ENCODE data around the gene MCRIP1.

The MCRIP1 gene

GRCh38 chr17:81878294-81878693, 45.2 kb upstream of the MCRIP1 start:
- ATAC-seq: no peak
- no peak for TF ChIP-seq PPARA (CRISPR knock-in tag; IDR thresholded peaks at IDR 0.05; ENCODE audit: borderline replicate concordance)
- no peak for TF ChIP-seq ZFP3 (CRISPR knock-in tag; IDR thresholded peaks at IDR 0.05)
- TF ChIP-seq CSRNP3 (CRISPR knock-in tag; IDR thresholded peaks at IDR 0.05): no peak
- TF ChIP-seq TSHZ2 (CRISPR knock-in tag; IDR thresholded peaks at IDR 0.05): no peak
- TF ChIP-seq CSDC2 (CRISPR knock-in tag; IDR thresholded peaks at IDR 0.05): no peak
- no peak for TF ChIP-seq RARB (CRISPR knock-in tag; IDR thresholded peaks at IDR 0.05)
- TF ChIP-seq PATZ1 (CRISPR knock-in tag; IDR thresholded peaks at IDR 0.05; ENCODE audit: borderline replicate concordance): no peak
- no peak for TF ChIP-seq TCF4 (CRISPR knock-in tag; IDR thresholded peaks at IDR 0.05; ENCODE audit: borderline replicate concordance)
- TF ChIP-seq TOX (CRISPR knock-in tag; IDR thresholded peaks at IDR 0.05; ENCODE audit: borderline replicate concordance): no peak
- no peak for TF ChIP-seq ZC3H10 (CRISPR knock-in tag; IDR thresholded peaks at IDR 0.05)
- TF ChIP-seq ZNF8 (CRISPR knock-in tag; IDR thresholded peaks at IDR 0.05): no peak
- TF ChIP-seq SNAI2 (CRISPR knock-in tag; IDR thresholded peaks at IDR 0.05): no peak
- no peak for TF ChIP-seq ZNF565 (CRISPR knock-in tag; conservative IDR thresholded peaks at IDR 0.05; ENCODE audit: low read depth)
- no peak for TF ChIP-seq ISL1 (CRISPR knock-in tag; IDR thresholded peaks at IDR 0.05)
- TF ChIP-seq POU6F1 (CRISPR knock-in tag; IDR thresholded peaks at IDR 0.05; ENCODE audit: borderline replicate concordance, low read depth): no peak
- TF ChIP-seq OSR1 (CRISPR knock-in tag; IDR thresholded peaks at IDR 0.05): no peak

- ATAC-seq: no peak
- no peak for TF ChIP-seq PATZ1 (CRISPR knock-in tag; IDR thresholded peaks at IDR 0.05; ENCODE audit: borderline replicate concordance)
- no peak for TF ChIP-seq OSR1 (CRISPR knock-in tag; IDR thresholded peaks at IDR 0.05)
- no peak for TF ChIP-seq ZFP3 (CRISPR knock-in tag; IDR thresholded peaks at IDR 0.05)
- no peak for TF ChIP-seq ZFP30 (CRISPR knock-in tag; IDR thresholded peaks at IDR 0.05)
Observed at GRCh38 chr17:81877569-81877968, 44.5 kb upstream of the MCRIP1 start.

- peak; percentile 11 for ATAC-seq
- TF ChIP-seq ZNF8 (CRISPR knock-in tag; IDR thresholded peaks at IDR 0.05) (no peak), SNAI2 (CRISPR knock-in tag; IDR thresholded peaks at IDR 0.05) (peak; percentile 25; the same call in 1 of the 2 replicates), OSR1 (CRISPR knock-in tag; IDR thresholded peaks at IDR 0.05) (0 out of 2 replicates have a peak, but pooled peaks have one; percentile 67), ARNTL (CRISPR knock-in tag; IDR thresholded peaks at IDR 0.05; ENCODE audit: borderline replicate concordance, low read depth) (no peak), ZC3H10 (CRISPR knock-in tag; IDR thresholded peaks at IDR 0.05) (no peak), TSHZ2 (CRISPR knock-in tag; IDR thresholded peaks at IDR 0.05) (peak; percentile 92), CSDC2 (CRISPR knock-in tag; IDR thresholded peaks at IDR 0.05) (peak; percentile 94), TOX (CRISPR knock-in tag; IDR thresholded peaks at IDR 0.05; ENCODE audit: borderline replicate concordance) (no peak), CREB5 (CRISPR knock-in tag; IDR thresholded peaks at IDR 0.05; ENCODE audit: low read depth) (no peak), GLIS3 (CRISPR knock-in tag; IDR thresholded peaks at IDR 0.05) (peak; percentile 27)
Observed at GRCh38 chr17:81871387-81872230, 38.5 kb upstream of the MCRIP1 start.
